ENCODE measurements around the gene CNPY2. TPM values are rescaled to one million over a fixed set of nuclear protein-coding genes. Genes with fewer than 3 reads are reported as not detected.
"Not testable (repeated sequence)": the region's sequence is repeated elsewhere in the genome, so short reads cannot be mapped to it uniquely, and the experiment has no call there.

CNPY2 gene
- total and polyA plus RNA-seq, 2 donors (not counting 3 experiments of a cell fraction or from before 2014, with no cell fraction given) = 183 to 256 TPM

DNA sequence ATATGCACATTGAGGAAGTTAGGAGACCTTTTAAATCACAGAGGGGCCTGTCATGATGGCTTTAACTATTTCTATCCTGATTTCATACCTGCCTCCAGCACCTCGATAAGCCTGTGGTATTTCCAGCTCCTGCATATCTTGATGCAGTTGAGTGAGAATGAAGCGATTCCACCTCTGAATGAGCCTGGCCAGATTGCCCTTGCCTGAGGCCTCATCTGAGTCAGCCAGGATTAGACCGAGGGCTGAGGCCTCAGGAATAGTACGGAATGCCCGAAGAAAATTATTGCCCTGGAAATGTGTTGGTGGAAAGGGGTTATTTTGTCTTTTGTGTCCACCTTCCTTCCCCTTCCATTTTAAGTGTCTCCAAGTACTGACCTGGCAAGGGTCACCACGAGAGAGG lies 8.4 kb upstream of the CNPY2 start:
- no peak overlapping the region for H3K27ac ChIP-seq (ENCODE audit: insufficient read depth, low read depth, low read length)
- no peaks in the 10 kb centered on the region for H3K79me2 ChIP-seq (ENCODE audit: control insufficient read depth, insufficient read depth, low read length)
- dilution Hi-C loops (cut with MboI; ENCODE audit: extremely low pct_ligation_motif_present, low sequenced_read_pairs) (no loop called here), intact Hi-C loops (cut with micrococcal nuclease) (no loop called here)
- no peaks in the 10 kb centered on the region for H4K20me1 ChIP-seq (replicated peaks; ENCODE audit: control insufficient read depth, extremely low read depth, insufficient read depth, low read length)
- TF ChIP-seq POLR2A (IDR thresholded peaks at IDR 0.05; ENCODE audit: low read depth, low read length) (no peak), MAX (IDR thresholded peaks at IDR 0.05; ENCODE audit: insufficient read depth, insufficient read length) (no peak), EZH2 (IDR thresholded peaks at IDR 0.05; ENCODE audit: borderline replicate concordance, low read depth, low read length, severe bottlenecking) (no peak), GATA2 (IDR thresholded peaks at IDR 0.05; ENCODE audit: insufficient read depth, insufficient read length, low read depth, low read length) (no peak), MYC (IDR thresholded peaks at IDR 0.05; ENCODE audit: low read depth, low read length) (no peak)
- ChIA-PET CTCF (interaction anchor here (0.9 kb wide), 1 partner anchor 140 kb away, joined by 3 read pairs; no protein-coding TSS in a partner anchor), POLR2A (no interaction called here)
- H3K4me1 ChIP-seq (ENCODE audit: control insufficient read depth, extremely low read depth, insufficient read depth, low read length) = no peaks in the 10 kb centered on the region
- DNase-seq (ENCODE audit: low read depth, low spot score) = no peak
- H3K36me3 ChIP-seq (ENCODE audit: control insufficient read depth in 2 of 2, extremely low read depth in 1 of 2, insufficient read depth in 2 of 2, low read length in 2 of 2) = peaks cover 0 to 2% of the 10 kb centered on the region in 2 experiments
- H2AFZ ChIP-seq (ENCODE audit: low read depth, low read length) = no peak overlapping the region
- H3K9ac ChIP-seq (replicated peaks; ENCODE audit: extremely low read depth, insufficient read depth, low read length) = no peak overlapping the region
- no peaks in the 10 kb centered on the region for H3K27me3 ChIP-seq (ENCODE audit: control insufficient read depth in 2 of 2, insufficient read depth in 2 of 2, low read length in 2 of 2)
- no peaks in the 10 kb centered on the region for H3K9me1 ChIP-seq (replicated peaks; ENCODE audit: control insufficient read depth, extremely low read depth, insufficient read depth, low read length)
- no TSS peak for BruUV-seq (replicated peaks)
- H3K4me2 ChIP-seq (ENCODE audit: insufficient read depth, low read length) = no peak overlapping the region
- H3K9me3 ChIP-seq (replicated peaks; ENCODE audit: control insufficient read depth, insufficient read depth, low read length) = no peaks in the 10 kb centered on the region
- no peak for FAIRE-seq
- no peak overlapping the region for H3K4me3 ChIP-seq (replicated peaks in 1 of 3; ENCODE audit: insufficient read depth in 1 of 3, low read depth in 1 of 3, low read length in 3 of 3)

DNA sequence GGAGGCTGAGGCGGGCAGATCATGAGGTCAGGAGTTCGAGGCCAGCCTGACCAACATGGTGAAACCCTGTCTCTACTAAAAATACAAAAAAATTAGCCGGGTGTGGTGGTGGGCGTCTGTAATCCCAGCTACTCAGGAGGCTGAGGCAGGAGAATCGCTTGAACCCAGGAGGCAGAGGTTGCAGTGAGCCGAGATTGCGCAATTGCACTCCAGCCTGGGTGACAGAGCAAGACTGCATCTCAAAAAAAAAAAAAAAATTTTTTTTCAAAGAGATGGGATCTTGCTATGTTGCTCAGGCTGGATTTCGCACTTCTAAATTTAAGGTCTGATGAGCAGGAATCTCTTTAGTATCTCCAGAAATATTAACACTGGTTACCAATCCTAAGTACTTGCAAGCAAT lies 5.8 kb upstream of the CNPY2 start:
- FAIRE-seq; BruUV-seq (replicated peaks); dilution Hi-C loops (cut with MboI; ENCODE audit: extremely low pct_ligation_motif_present, low sequenced_read_pairs); H3K9ac ChIP-seq (replicated peaks; ENCODE audit: extremely low read depth, insufficient read depth, low read length); H3K4me1 ChIP-seq (ENCODE audit: control insufficient read depth, extremely low read depth, insufficient read depth, low read length); H3K27me3 ChIP-seq (ENCODE audit: control insufficient read depth in 2 of 2, insufficient read depth in 2 of 2, low read length in 2 of 2); CTCF ChIA-PET; H3K27ac ChIP-seq (ENCODE audit: insufficient read depth, low read depth, low read length); H2AFZ ChIP-seq (ENCODE audit: low read depth, low read length); H3K36me3 ChIP-seq (ENCODE audit: control insufficient read depth in 2 of 2, extremely low read depth in 1 of 2, insufficient read depth in 2 of 2, low read length in 2 of 2); DNase-seq (ENCODE audit: low read depth, low spot score); H3K4me2 ChIP-seq (ENCODE audit: insufficient read depth, low read length); H4K20me1 ChIP-seq (replicated peaks; ENCODE audit: control insufficient read depth, extremely low read depth, insufficient read depth, low read length); H3K9me3 ChIP-seq (replicated peaks; ENCODE audit: control insufficient read depth, insufficient read depth, low read length); H3K79me2 ChIP-seq (ENCODE audit: control insufficient read depth, insufficient read depth, low read length); H3K9me1 ChIP-seq (replicated peaks; ENCODE audit: control insufficient read depth, extremely low read depth, insufficient read depth, low read length); H3K4me3 ChIP-seq (replicated peaks in 1 of 3; ENCODE audit: insufficient read depth in 1 of 3, low read depth in 1 of 3, low read length in 3 of 3); intact Hi-C loops (cut with micrococcal nuclease): not testable (repeated sequence)
- POLR2A ChIA-PET = interaction anchor here (0.7 kb wide), 1 partner anchor 32 kb away, joined by 4 read pairs; no protein-coding TSS in a partner anchor
